Measurements from ENCODE around the gene LPP.

GRCh38 chr3:188299068-188299467 lies 145.1 kb downstream of the LPP start:
- no peak for TF ChIP-seq POLR2A (IDR thresholded peaks at IDR 0.05; ENCODE audit: low read depth, low read length)
- TF ChIP-seq POLR2AphosphoS5 (IDR thresholded peaks at IDR 0.05; ENCODE audit: low read depth, low read length), result no peak
